ENCODE measurements around the gene PDLIM1.

The PDLIM1 gene

GRCh38 chr10:95187617-95188016 lies 103.2 kb downstream of the PDLIM1 start:
- Histone ChIP-seq H3K27ac (replicated peaks; ENCODE audit: low read length) (no peak overlapping the region), H3K9ac (ENCODE audit: low read depth, low read length, poor library complexity) (no peak overlapping the region), H3K27me3 (ENCODE audit: control insufficient read depth in 3 of 3, insufficient read depth in 3 of 3, low read depth in 1 of 3, low read length in 3 of 3) (peaks cover 0 to 4% (median 0%) of the 10 kb centered on the region in 3 experiments), H3K79me1 (ENCODE audit: low read depth, low read length) (no peaks in the 10 kb centered on the region), H3K4ac (ENCODE audit: low read length) (no peak overlapping the region), H2BK15ac (ENCODE audit: low read length) (no peak overlapping the region), H2BK12ac (ENCODE audit: low read length) (no peak overlapping the region), H2AFZ (ENCODE audit: low read length) (no peak overlapping the region), H3K4me2 (ENCODE audit: insufficient read depth, low read length, poor library complexity, severe bottlenecking) (no peak overlapping the region), H3K36me3 (replicated peaks in 1 of 2; ENCODE audit: control insufficient read depth in 2 of 2, insufficient read depth in 2 of 2, low read length in 2 of 2) (no peaks in the 10 kb centered on the region), H4K8ac (ENCODE audit: low read depth, low read length) (no peak overlapping the region), H4K91ac (ENCODE audit: low read depth, low read length, poor library complexity) (no peak overlapping the region), H3K4me3 (ENCODE audit: low read length in 2 of 2) (no peak overlapping the region), H3K14ac (ENCODE audit: low read length) (no peak overlapping the region), H3K18ac (ENCODE audit: low read length) (no peak overlapping the region), H3K4me1 (ENCODE audit: control insufficient read depth in 2 of 2, insufficient read depth in 1 of 2, low read depth in 1 of 2, low read length in 2 of 2) (no peaks in the 10 kb centered on the region), H2BK120ac (ENCODE audit: low read depth, low read length) (no peak overlapping the region), H2AK5ac (ENCODE audit: low read depth, low read length) (no peak overlapping the region), H2BK5ac (ENCODE audit: low read length) (no peak overlapping the region), H3K9me3 (replicated peaks in 1 of 2; ENCODE audit: control insufficient read depth in 2 of 2, insufficient read depth in 1 of 2, low read depth in 1 of 2, low read length in 2 of 2) (no peaks in the 10 kb centered on the region), H3K23ac (ENCODE audit: low read depth, low read length, poor library complexity) (no peak overlapping the region)
- no CpG with 5 or more reads among the region's 3 CpGs for WGBS, 2 donors (ENCODE audit: extremely low coverage in 2 of 2, insufficient read length in 2 of 2, insufficient replicate concordance in 1 of 2)
- no peak for DNase-seq (ENCODE audit: low spot score)
